Astrocyte (in vitro differentiated cells and primary cell): ENCODE data around the gene KRTAP4-1.

ENCODE experiments used
- EZH2 ChIP-seq: IDR thresholded peaks from 2 replicates; pipeline ENCODE4 v1.6.1; 2012; ENCODE audit warnings: mild to moderate bottlenecking, low read length, inconsistent platforms; ENCODE audit not compliant: insufficient read depth
- TF ChIP-seq, protein P1 (sequence below): IDR thresholded peaks from 2 replicates; pipeline ENCODE4 v1.5.1; 2011; ENCODE audit warnings: low read depth, mild to moderate bottlenecking, inconsistent platforms, low read length, moderate library complexity; ENCODE audit not compliant: insufficient read depth

DNA sequence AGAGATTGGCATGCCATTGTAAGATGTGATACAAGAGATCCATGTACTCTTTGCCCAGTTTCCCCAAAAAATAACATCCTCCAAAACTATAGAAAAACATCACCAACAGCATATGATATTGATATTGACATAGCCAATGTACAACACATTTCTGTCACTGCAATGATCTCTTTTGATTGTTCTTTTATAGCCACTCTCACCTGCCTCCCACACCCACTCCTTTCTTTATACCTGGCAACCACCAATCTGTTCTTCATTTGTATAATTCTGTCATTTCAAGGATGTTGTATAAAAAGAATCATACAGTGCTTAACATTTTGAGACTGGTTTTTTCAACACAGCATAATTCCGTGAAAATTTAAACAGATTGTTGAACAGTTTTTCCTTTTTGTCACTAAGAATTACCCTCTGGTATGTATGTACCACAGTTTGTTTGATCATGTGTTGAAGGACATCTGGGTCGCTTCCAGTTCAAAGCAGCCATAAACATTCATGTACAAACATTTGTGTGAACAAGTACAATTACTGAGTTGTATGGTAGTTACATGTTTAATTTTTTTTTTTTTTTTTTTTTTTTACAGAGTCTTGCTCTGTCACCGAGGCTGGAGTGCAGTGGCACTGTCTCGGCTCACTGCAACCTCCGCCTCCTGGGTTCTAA is 14.8 kb upstream of the KRTAP4-1 start:
- TF ChIP-seq, protein P1, sequence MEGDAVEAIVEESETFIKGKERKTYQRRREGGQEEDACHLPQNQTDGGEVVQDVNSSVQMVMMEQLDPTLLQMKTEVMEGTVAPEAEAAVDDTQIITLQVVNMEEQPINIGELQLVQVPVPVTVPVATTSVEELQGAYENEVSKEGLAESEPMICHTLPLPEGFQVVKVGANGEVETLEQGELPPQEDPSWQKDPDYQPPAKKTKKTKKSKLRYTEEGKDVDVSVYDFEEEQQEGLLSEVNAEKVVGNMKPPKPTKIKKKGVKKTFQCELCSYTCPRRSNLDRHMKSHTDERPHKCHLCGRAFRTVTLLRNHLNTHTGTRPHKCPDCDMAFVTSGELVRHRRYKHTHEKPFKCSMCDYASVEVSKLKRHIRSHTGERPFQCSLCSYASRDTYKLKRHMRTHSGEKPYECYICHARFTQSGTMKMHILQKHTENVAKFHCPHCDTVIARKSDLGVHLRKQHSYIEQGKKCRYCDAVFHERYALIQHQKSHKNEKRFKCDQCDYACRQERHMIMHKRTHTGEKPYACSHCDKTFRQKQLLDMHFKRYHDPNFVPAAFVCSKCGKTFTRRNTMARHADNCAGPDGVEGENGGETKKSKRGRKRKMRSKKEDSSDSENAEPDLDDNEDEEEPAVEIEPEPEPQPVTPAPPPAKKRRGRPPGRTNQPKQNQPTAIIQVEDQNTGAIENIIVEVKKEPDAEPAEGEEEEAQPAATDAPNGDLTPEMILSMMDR: no peak
- no peak for TF ChIP-seq EZH2
